Measurements from ENCODE around the gene MAP4K2. TPM values are rescaled to one million over a fixed set of nuclear protein-coding genes. Genes with fewer than 3 reads are reported as not detected.
"Not testable (repeated sequence)": the region's sequence is repeated elsewhere in the genome, so short reads cannot be mapped to it uniquely, and the experiment has no call there.

MAP4K2 gene
- total RNA-seq, 1 donor from 2014 or later: 7.5 TPM

DNA sequence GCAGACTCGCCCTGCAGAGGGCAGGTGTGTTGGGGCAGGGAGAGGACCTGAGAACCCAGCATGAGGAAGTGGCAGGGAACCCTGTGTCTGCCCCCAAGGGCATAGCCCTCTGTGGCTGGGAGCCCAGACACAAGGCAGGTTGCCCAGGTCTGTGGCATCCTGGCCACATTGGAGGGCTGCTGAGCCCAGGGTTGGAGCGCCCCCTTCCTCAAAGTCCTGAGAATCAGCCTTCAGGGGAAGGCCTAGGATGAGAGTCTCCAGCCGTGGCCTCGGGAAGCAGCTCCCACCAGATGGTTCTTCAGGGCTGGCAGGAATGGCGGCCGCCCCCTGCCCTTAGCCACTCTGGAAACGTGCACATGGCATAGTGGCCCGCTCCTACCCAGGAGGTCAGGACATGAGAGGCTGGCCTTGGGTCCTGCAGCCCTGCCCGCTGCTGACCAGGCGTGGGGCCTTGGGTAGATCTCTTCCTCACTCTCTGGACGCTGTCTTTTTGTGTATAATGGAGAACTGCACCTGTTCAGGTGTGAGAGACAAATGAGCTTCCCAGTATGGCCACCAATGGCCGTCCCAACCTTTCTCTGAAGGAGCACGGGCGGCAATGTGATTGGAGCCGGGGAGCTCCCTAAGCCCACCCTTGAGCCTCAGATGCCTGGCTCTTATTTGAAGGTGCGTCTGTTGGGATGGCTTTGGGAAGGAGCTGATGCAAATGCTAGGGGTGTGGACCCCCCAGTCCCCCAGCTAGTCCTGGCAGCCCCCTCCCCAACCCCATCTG is 46.0 kb upstream of the MAP4K2 start:
- intact Hi-C loops (cut with micrococcal nuclease): no loop called here
- peaks cover 82% of the 10 kb centered on the region for H3K4me1 ChIP-seq
- no peaks in the 10 kb centered on the region for H3K9me3 ChIP-seq (replicated peaks)
- no peak overlapping the region for H3K4me3 ChIP-seq
- no peak for DNase-seq
- no peaks in the 10 kb centered on the region for H3K27me3 ChIP-seq (ENCODE audit: low read depth)
- peaks cover 12% of the 10 kb centered on the region for H3K36me3 ChIP-seq
- TF ChIP-seq, protein P1, sequence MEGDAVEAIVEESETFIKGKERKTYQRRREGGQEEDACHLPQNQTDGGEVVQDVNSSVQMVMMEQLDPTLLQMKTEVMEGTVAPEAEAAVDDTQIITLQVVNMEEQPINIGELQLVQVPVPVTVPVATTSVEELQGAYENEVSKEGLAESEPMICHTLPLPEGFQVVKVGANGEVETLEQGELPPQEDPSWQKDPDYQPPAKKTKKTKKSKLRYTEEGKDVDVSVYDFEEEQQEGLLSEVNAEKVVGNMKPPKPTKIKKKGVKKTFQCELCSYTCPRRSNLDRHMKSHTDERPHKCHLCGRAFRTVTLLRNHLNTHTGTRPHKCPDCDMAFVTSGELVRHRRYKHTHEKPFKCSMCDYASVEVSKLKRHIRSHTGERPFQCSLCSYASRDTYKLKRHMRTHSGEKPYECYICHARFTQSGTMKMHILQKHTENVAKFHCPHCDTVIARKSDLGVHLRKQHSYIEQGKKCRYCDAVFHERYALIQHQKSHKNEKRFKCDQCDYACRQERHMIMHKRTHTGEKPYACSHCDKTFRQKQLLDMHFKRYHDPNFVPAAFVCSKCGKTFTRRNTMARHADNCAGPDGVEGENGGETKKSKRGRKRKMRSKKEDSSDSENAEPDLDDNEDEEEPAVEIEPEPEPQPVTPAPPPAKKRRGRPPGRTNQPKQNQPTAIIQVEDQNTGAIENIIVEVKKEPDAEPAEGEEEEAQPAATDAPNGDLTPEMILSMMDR (IDR thresholded peaks at IDR 0.05; ENCODE audit: borderline replicate concordance): no peak
- H3K27ac ChIP-seq (replicated peaks): peak overlapping the region; percentile 93

DNA sequence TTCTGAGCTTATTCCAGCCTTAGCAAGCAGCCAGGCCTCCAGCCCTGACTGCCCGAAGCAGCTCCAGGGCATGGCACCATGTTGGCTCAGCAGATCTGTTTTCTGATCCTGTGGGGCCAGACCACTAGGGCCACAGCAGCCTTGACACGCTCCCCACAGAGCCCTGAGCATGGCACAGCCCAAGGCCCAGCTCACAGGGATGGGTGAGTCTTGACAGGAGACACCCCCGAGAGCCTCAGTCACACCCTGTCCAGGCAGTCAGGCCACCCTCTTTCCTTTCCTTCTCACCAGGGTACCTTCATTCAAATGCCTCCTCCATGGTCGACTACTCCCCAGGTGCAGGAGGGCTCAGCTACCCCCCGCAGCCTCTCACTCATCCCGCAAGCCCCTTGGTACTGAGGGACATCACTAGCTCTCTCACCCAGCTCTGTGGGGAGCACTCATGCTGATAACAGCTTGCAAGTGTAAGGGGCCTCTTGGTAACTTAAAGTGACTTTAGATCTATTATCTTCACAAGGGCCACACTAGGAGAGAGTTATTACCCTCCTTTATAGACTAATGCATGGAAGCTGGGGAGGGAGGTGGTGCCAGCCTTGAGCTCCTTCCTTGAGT is 45.3 kb upstream of the MAP4K2 start:
- TF ChIP-seq, protein P1 (IDR thresholded peaks at IDR 0.05; ENCODE audit: borderline replicate concordance): no peak
- peaks cover 76% of the 10 kb centered on the region for H3K4me1 ChIP-seq
- intact Hi-C loops (cut with micrococcal nuclease): no loop called here
- no peaks in the 10 kb centered on the region for H3K27me3 ChIP-seq (ENCODE audit: low read depth)
- H3K9me3 ChIP-seq (replicated peaks): no peaks in the 10 kb centered on the region
- H3K4me3 ChIP-seq: no peak overlapping the region
- H3K36me3 ChIP-seq: peaks cover 5% of the 10 kb centered on the region
- H3K27ac ChIP-seq (replicated peaks): peak overlapping the region; percentile 93
- DNase-seq: no peak

DNA sequence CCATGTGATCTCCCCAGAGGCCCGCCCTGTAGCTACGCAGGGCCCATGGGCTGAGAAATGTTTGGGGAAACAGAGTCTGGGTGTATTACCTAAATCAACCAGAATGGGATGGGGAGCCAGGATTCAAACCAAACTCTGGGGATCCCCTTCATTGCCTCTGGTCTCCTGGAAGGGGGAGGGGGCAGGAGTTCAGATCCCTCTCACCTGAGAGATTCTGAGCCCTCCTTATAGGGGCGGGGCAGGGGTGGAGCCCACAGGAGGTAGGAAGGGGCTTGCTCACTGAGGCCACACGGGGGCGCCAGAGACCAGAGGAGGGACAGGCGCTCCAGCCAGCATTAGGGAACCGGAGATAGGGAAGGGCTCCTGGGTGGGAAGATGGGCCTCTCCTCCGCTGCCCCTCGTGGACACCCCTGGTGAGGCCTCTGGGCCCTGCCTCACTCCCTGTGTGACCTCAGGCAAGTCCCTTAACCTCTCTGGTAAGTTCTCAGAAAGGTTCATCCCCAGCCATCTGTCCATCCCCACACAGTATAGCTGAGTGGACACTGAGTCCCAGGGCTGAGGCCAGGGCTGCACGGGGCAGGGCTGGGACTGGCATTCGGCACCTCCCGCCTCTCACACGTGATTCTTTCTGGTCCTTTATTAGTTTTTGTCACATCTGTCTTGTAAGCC is 44.1 kb upstream of the MAP4K2 start:
- intact Hi-C loops (cut with micrococcal nuclease): loop anchor here (2.0 kb wide), 1 partner anchor 48 kb away; no protein-coding TSS in a partner anchor
- H3K4me3 ChIP-seq: no peak overlapping the region
- DNase-seq: peak; percentile 91

DNA sequence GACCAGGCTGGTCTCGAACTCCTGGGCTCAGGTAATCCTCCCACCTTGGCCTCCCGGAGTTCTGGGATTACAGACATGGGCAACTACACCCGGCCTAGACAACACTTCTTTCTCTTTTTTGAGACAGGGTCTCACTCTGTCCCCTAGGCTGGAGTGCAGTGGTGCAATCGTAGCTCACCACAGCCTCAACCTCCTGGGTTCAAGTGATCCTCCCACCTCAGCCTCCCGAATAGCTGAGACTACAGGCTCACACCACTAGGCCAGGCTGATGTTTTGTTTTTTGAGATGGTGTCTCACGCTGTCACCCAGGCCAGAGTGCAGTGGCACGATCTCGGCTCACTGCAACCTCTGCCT is 42.7 kb upstream of the MAP4K2 start:
- peaks cover 51% of the 10 kb centered on the region for H3K4me1 ChIP-seq
- not testable (repeated sequence) for H3K9me3 ChIP-seq (replicated peaks); H3K27ac ChIP-seq (replicated peaks); DNase-seq; H3K27me3 ChIP-seq (ENCODE audit: low read depth); H3K4me3 ChIP-seq; H3K36me3 ChIP-seq
- intact Hi-C loops (cut with micrococcal nuclease): loop anchor here (2.0 kb wide), 1 partner anchor 49 kb away; no protein-coding TSS in a partner anchor

More for the DNA sequence above, 44.1 kb upstream of the MAP4K2 start:
- TF ChIP-seq, protein P1 (IDR thresholded peaks at IDR 0.05; ENCODE audit: borderline replicate concordance): peak; percentile 99
- Histone ChIP-seq H3K4me1 (peaks cover 64% of the 10 kb centered on the region), H3K27me3 (ENCODE audit: low read depth) (no peaks in the 10 kb centered on the region), H3K36me3 (no peaks in the 10 kb centered on the region), H3K9me3 (replicated peaks) (no peaks in the 10 kb centered on the region), H3K27ac (replicated peaks) (peak overlapping the region; percentile 93)

DNA sequence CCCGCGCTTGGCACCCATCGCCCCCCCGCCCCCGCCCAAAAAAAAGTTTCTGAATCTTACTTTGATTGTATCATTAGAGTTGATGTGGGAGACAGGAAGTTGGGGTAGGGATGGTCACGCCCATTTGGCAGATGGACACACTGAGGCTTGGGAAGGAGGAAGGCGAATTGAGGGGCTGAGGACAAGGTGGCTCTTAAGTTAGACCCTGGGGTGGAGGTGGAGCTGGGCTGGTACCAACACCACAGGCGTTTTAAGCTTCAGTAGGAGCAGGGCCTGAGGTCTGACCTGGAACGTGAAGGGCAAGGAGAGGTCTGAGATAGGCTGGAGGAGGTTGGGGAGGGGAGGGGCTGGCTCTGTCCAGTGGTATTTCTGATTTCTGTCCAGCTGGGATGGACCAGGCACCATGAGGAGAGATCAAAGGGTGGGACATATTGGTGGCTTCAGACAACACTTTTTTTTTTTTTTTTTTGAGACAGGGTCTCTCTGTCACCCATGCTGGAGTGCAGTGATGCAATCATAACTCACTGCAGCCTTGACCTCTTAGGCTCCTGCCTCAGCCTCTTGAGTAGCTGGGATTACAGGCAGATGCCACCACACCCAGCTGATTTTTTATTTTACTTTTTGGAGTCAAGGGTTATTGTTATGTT is 42.2 kb upstream of the MAP4K2 start:
- peak overlapping the region; percentile 67 for H3K4me3 ChIP-seq
- TF ChIP-seq, protein P1 (IDR thresholded peaks at IDR 0.05; ENCODE audit: borderline replicate concordance): no peak
- peak overlapping the region; percentile 27 for H3K27ac ChIP-seq (replicated peaks)
- H3K27me3 ChIP-seq (ENCODE audit: low read depth): no peaks in the 10 kb centered on the region
- no peaks in the 10 kb centered on the region for H3K9me3 ChIP-seq (replicated peaks)
- H3K4me1 ChIP-seq: peaks cover 46% of the 10 kb centered on the region
- H3K36me3 ChIP-seq: no peaks in the 10 kb centered on the region
- intact Hi-C loops (cut with micrococcal nuclease): no loop called here
- DNase-seq: no peak

Measured in left ventricle myocardium inferior (tissue), 1 donor.